Neural cell (in vitro differentiated cells): ENCODE data around the gene RBM15. TPM values are rescaled to one million over a fixed set of nuclear protein-coding genes. Genes with fewer than 3 reads are reported as not detected.

ENCODE experiments used
- H2AFZ ChIP-seq: fragments of 200-600, 300-800 bp; sonication (generic), shearing (Covaris generic); 2 replicates; pipeline ENCODE4 v1.6.0; 2014; ENCODE audit warnings: low read depth, mild to moderate bottlenecking, antibody characterized with exemption, low read length, moderate library complexity
- H3F3A ChIP-seq: fragments of 200-600 bp; shearing (Covaris generic); 2 replicates; pipeline ENCODE4 v1.6.1; 2016; ENCODE audit warnings: mild to moderate bottlenecking, moderate library complexity, mixed read lengths, antibody characterized with exemption, low read length; ENCODE audit not compliant: insufficient read depth, poor library complexity, severe bottlenecking
- H3K27ac ChIP-seq: fragments of 200-600, 300-800 bp; sonication (generic), shearing (Covaris generic); 2 replicates; pipeline ENCODE4 v1.5.1; 2014; ENCODE audit warnings: mild to moderate bottlenecking, low read length, moderate library complexity
- H3K27me3 ChIP-seq: fragments of 300-800, 200-600 bp; sonication (generic), shearing (Covaris generic); 2 replicates; pipeline ENCODE4 v1.6.0; 2014; ENCODE audit warnings: mild to moderate bottlenecking, low read depth, low read length, moderate library complexity; ENCODE audit not compliant: insufficient read depth
- H3K36me3 ChIP-seq: fragments of 300-800, 200-600 bp; sonication (generic), shearing (Covaris generic); 2 replicates; pipeline ENCODE4 v1.5.1; 2014; ENCODE audit warnings: mild to moderate bottlenecking, antibody characterized with exemption, low read length, moderate library complexity; ENCODE audit not compliant: insufficient read depth
- H3K4me2 ChIP-seq: fragments of 300-800, 200-600 bp; sonication (generic), shearing (Covaris generic); 2 replicates; pipeline ENCODE4 v1.6.0; 2014; ENCODE audit warnings: mild to moderate bottlenecking, low read length
- H3K4me3 ChIP-seq: fragments of 300-800, 200-600 bp; sonication (generic), shearing (Covaris generic); 2 replicates; pipeline ENCODE4 v1.5.1; 2014; ENCODE audit warnings: mild to moderate bottlenecking, low read length, moderate library complexity
- H3K79me2 ChIP-seq: fragments of 200-600 bp; shearing (Covaris generic); replicated peaks from 2 replicates; pipeline ENCODE4 v1.6.0; 2014; ENCODE audit warnings: mild to moderate bottlenecking, low read length, moderate library complexity; ENCODE audit not compliant: insufficient read depth
- H3K9ac ChIP-seq: fragments of 300-800, 200-600 bp; sonication (generic), shearing (Covaris generic); 2 replicates; pipeline ENCODE4 v1.6.1; 2016; ENCODE audit warnings: mild to moderate bottlenecking, low read length, mixed read lengths
- H3K9me2 ChIP-seq: fragments of 200-600 bp; shearing (Covaris generic); 2 replicates; pipeline ENCODE4 v1.6.1; 2016; ENCODE audit warnings: mild to moderate bottlenecking, low read length, mixed read lengths; ENCODE audit not compliant: insufficient read depth
- H3K9me3 ChIP-seq: fragments of 200-600, 300-800 bp; sonication (generic), shearing (Covaris generic); 2 replicates; pipeline ENCODE4 v1.6.1; 2016; ENCODE audit warnings: mild to moderate bottlenecking, mixed run types, low read length, moderate library complexity, mixed read lengths
- H4K20me1 ChIP-seq: fragments of 200-600 bp; shearing (Covaris generic); 2 replicates; pipeline ENCODE4 v1.6.1; 2016; ENCODE audit warnings: mild to moderate bottlenecking, mixed run types; ENCODE audit not compliant: insufficient read depth
- CTCF ChIP-seq: fragments of 450-650 bp; IDR thresholded peaks from 2 replicates; pipeline ENCODE4 v1.5.1; 2014; ENCODE audit warnings: antibody characterized with exemption, mild to moderate bottlenecking, moderate library complexity; ENCODE audit not compliant: poor library complexity, severe bottlenecking
- EP300 ChIP-seq: fragments of 450-650 bp; conservative IDR thresholded peaks from 2 replicates; pipeline ENCODE4 v1.6.1; 2014; ENCODE audit warnings: antibody characterized with exemption, mild to moderate bottlenecking, moderate library complexity; ENCODE audit not compliant: poor library complexity, severe bottlenecking
- EZH2 ChIP-seq: fragments of 200-600, 300-800 bp; shearing (Covaris generic), sonication (generic); IDR thresholded peaks from 2 replicates; pipeline ENCODE4 v1.6.1; 2014; ENCODE audit warnings: antibody characterized with exemption, low read length, borderline replicate concordance, mild to moderate bottlenecking; ENCODE audit not compliant: insufficient read depth, poor library complexity, severe bottlenecking
- MXI1 ChIP-seq: fragments of 450-650 bp; conservative IDR thresholded peaks from 2 replicates; pipeline ENCODE4 v1.6.1; 2014; ENCODE audit warnings: antibody characterized with exemption, mild to moderate bottlenecking; ENCODE audit not compliant: poor library complexity, severe bottlenecking
- POLR2AphosphoS5 ChIP-seq: IDR thresholded peaks from 2 replicates; pipeline ENCODE4 v1.6.1; 2012
- RAD21 ChIP-seq: fragments of 450-650 bp; conservative IDR thresholded peaks from 2 replicates; pipeline ENCODE4 v1.6.1; 2014; ENCODE audit warnings: antibody characterized with exemption, mild to moderate bottlenecking, moderate library complexity
- REST ChIP-seq: IDR thresholded peaks from 2 replicates; pipeline ENCODE4 v1.6.1; 2012; ENCODE audit warnings: borderline replicate concordance
- SMC3 ChIP-seq: fragments of 450-650 bp; conservative IDR thresholded peaks from 2 replicates; pipeline ENCODE4 v1.6.1; 2014; ENCODE audit warnings: antibody characterized with exemption, mild to moderate bottlenecking, moderate library complexity; ENCODE audit not compliant: poor library complexity
- TAF1 ChIP-seq: IDR thresholded peaks from 2 replicates; pipeline ENCODE4 v1.6.1; 2012; ENCODE audit warnings: low read depth
- polyA plus RNA-seq: library from polyadenylated mRNA; depleted of rRNA; stranded (reverse); fragments of >200 nt; gene quantifications from 2 replicates; pipeline ENCODE4 v1.2.3, GENCODE V29; 2014

The RBM15 gene
- polyA plus RNA-seq, 1 donor from 2014 or later, result 8.1 TPM

GRCh38 chr1:110321045-110321444 lies 18.1 kb upstream of the RBM15 start:
- no peaks in the 10 kb centered on the region for H4K20me1 ChIP-seq
- no peak overlapping the region for H3K4me2 ChIP-seq
- H3F3A ChIP-seq, result no peaks in the 10 kb centered on the region
- no peaks in the 10 kb centered on the region for H3K27me3 ChIP-seq
- H3K27ac ChIP-seq, result no peak overlapping the region
- no peak overlapping the region for H2AFZ ChIP-seq
- TF ChIP-seq EP300 (no peak), MXI1 (no peak), EZH2 (no peak), CTCF (no peak), POLR2AphosphoS5 (no peak), SMC3 (no peak), REST (no peak), RAD21 (no peak), TAF1 (no peak)
- H3K79me2 ChIP-seq, result no peaks in the 10 kb centered on the region
- H3K36me3 ChIP-seq, result no peaks in the 10 kb centered on the region
- H3K4me3 ChIP-seq, result no peak overlapping the region
- no peaks in the 10 kb centered on the region for H3K9me3 ChIP-seq
- no peak overlapping the region for H3K9ac ChIP-seq
- H3K9me2 ChIP-seq, result no peaks in the 10 kb centered on the region

- no peak for TF ChIP-seq EZH2
- H4K20me1 ChIP-seq, result no peaks in the 10 kb centered on the region
Observed at GRCh38 chr1:110321846-110322245, 17.3 kb upstream of the RBM15 start.

GRCh38 chr1:110324667-110325066 lies 14.5 kb upstream of the RBM15 start:
- H3K36me3 ChIP-seq, result no peaks in the 10 kb centered on the region
- no peak for TF ChIP-seq RAD21
- H3K79me2 ChIP-seq, result no peaks in the 10 kb centered on the region
- H4K20me1 ChIP-seq, result no peaks in the 10 kb centered on the region
- H3K27me3 ChIP-seq, result no peaks in the 10 kb centered on the region
- H3K9ac ChIP-seq, result no peak overlapping the region
- H3F3A ChIP-seq, result no peaks in the 10 kb centered on the region
- no peak overlapping the region for H3K27ac ChIP-seq
- no peaks in the 10 kb centered on the region for H3K9me3 ChIP-seq
- H3K9me2 ChIP-seq, result no peaks in the 10 kb centered on the region
- no peak overlapping the region for H3K4me3 ChIP-seq
- no peak overlapping the region for H2AFZ ChIP-seq
- H3K4me2 ChIP-seq, result no peak overlapping the region

More at GRCh38 chr1:110321846-110322245, 17.3 kb upstream of the RBM15 start:
- Histone ChIP-seq H3K4me3 (no peak overlapping the region), H3K9me3 (no peaks in the 10 kb centered on the region), H2AFZ (no peak overlapping the region), H3K79me2 (no peaks in the 10 kb centered on the region), H3F3A (no peaks in the 10 kb centered on the region), H3K27ac (no peak overlapping the region), H3K27me3 (no peaks in the 10 kb centered on the region), H3K36me3 (no peaks in the 10 kb centered on the region), H3K4me2 (no peak overlapping the region), H3K9me2 (no peaks in the 10 kb centered on the region), H3K9ac (no peak overlapping the region)
